GM18505 (cell line): ENCODE results near the gene OGDHL.

Experiments
- ATAC-seq: cut with Tn5 transposase; IDR thresholded peaks from one replicate; pipeline ENCODE4 v1.9.1; 2021; ENCODE audit not compliant: unreplicated experiment
- POLR2A ChIP-seq: IDR thresholded peaks from 4 replicates; pipeline ENCODE4 v1.6.1; 2011; ENCODE audit warnings: borderline replicate concordance; ENCODE audit not compliant: insufficient read depth, insufficient read length; ENCODE audit errors: extremely low read depth

The OGDHL gene

GRCh38 chr10:49750546-49750945 lies 11.6 kb downstream of the OGDHL start:
- TF ChIP-seq POLR2A: no peak
- no peak for ATAC-seq

- no peak for ATAC-seq
- TF ChIP-seq POLR2A: no peak
Observed at GRCh38 chr10:49749556-49750491, 12.3 kb downstream of the OGDHL start.

- no peak for TF ChIP-seq POLR2A
- ATAC-seq: no peak
Observed at GRCh38 chr10:49749144-49749543, 13.0 kb downstream of the OGDHL start.

GRCh38 chr10:49748006-49748405 lies 14.1 kb downstream of the OGDHL start:
- no peak for TF ChIP-seq POLR2A
- no peak for ATAC-seq

GRCh38 chr10:49747303-49747646 lies 14.8 kb downstream of the OGDHL start:
- TF ChIP-seq POLR2A: no peak
- no peak for ATAC-seq

GRCh38 chr10:49746626-49747302 lies 15.4 kb downstream of the OGDHL start:
- TF ChIP-seq POLR2A: no peak
- ATAC-seq: no peak

- TF ChIP-seq POLR2A: no peak
- no peak for ATAC-seq
Observed at GRCh38 chr10:49745756-49746155, 16.4 kb downstream of the OGDHL start.

- no peak for ATAC-seq
- TF ChIP-seq POLR2A: no peak
Observed at GRCh38 chr10:49744924-49745605, 17.1 kb downstream of the OGDHL start.

- TF ChIP-seq POLR2A: no peak
- ATAC-seq: no peak
Observed at GRCh38 chr10:49744091-49744685, 17.9 kb downstream of the OGDHL start.

GRCh38 chr10:49743464-49744075 lies 18.6 kb downstream of the OGDHL start:
- TF ChIP-seq POLR2A: no peak
- no peak for ATAC-seq

GRCh38 chr10:49742683-49743463 lies 19.2 kb downstream of the OGDHL start:
- no peak for TF ChIP-seq POLR2A
- ATAC-seq: no peak
